Muscle of back (tissue), 13 donors: ENCODE measurements around the gene TRIM51G. TPM values are rescaled to one million over a fixed set of nuclear protein-coding genes. Genes with fewer than 3 reads are reported as not detected.
"Not testable (repeated sequence)": the region's sequence is repeated elsewhere in the genome, so short reads cannot be mapped to it uniquely, and the experiment has no call there.

ENCODE experiments used
- DNase-seq, 3 donors: peaks; one replicate each; pipeline versions ENCODE4 v3.0.0 to v3.0.0-alpha.2; 2013
- long read RNA-seq, 9 donors: transcript quantifications; one replicate each; lab custom pipeline, GENCODE V29; 2026
- polyA plus RNA-seq, 10 donors: library from polyadenylated mRNA; unstranded; fragments of 120-200 nt; gene quantifications; one replicate each; pipeline ENCODE4 v1.2.1, GENCODE V29; 2013; ENCODE audit not compliant: insufficient read length in 10 of 10

The TRIM51G gene
- not detected for polyA plus RNA-seq
- long read RNA-seq, donor 1 = 0 reads
- long read RNA-seq, donor 2 = 0 reads
- long read RNA-seq, donor 3 = 0 reads
- long read RNA-seq, donor 4 = 0 reads
- long read RNA-seq, donor 5 = 0 reads
- long read RNA-seq, donor 6 = 0 reads
- long read RNA-seq, donor 7 = 0 reads
- long read RNA-seq, donor 8 = 0 reads
- long read RNA-seq, donor 9 = 0 reads

- not testable (repeated sequence) for DNase-seq
Measured at GRCh38 chr11:48983785-48984184, at the start of gene TRIM51G. Gene TRIM51G (minus strand): TSS chr11:48983885. CDS start chr11:48981695, 2,190 bp downstream.

- not testable (repeated sequence) for DNase-seq
Measured at GRCh38 chr11:49028523-49028922, 44.8 kb upstream of the TRIM51G start, which contains the start of gene TRIM49B. Gene TRIM49B (plus strand): TSS chr11:49028823. CDS start chr11:49031600, 2,777 bp downstream.

- DNase-seq = not testable (repeated sequence)
Measured at GRCh38 chr11:48968592-48968991, 15.1 kb downstream of the TRIM51G start.

GRCh38 chr11:48955315-48956049 lies 28.2 kb downstream of the TRIM51G start:
- DNase-seq = not testable (repeated sequence)

- DNase-seq = not testable (repeated sequence)
Measured at GRCh38 chr11:48945796-48946195, 37.9 kb downstream of the TRIM51G start.

Other genes starting within 250 kb of the TRIM51G start
- not detected for gene TRIM49B, start 44.9 kb upstream of the TRIM51G start, polyA plus RNA-seq
- gene TRIM64C, start 75.2 kb upstream of the TRIM51G start, polyA plus RNA-seq = not detected
- 1 to 10 TPM; 1.5 to 2.8 (median 2.2) TPM for gene FOLH1, start 224.7 kb upstream of the TRIM51G start, polyA plus RNA-seq